GM19238 (cell line): Measurements from ENCODE around the gene ZFAND2B.

Experiments used
- DNase-seq: peaks from one replicate; pipeline ENCODE4 v3.0.0; 2011; ENCODE audit warnings: low spot score; ENCODE audit not compliant: insufficient read length

The ZFAND2B gene

GRCh38 chr2:219220652-219221402 lies 14.2 kb downstream of the ZFAND2B start:
- DNase-seq, result no peak

DNA sequence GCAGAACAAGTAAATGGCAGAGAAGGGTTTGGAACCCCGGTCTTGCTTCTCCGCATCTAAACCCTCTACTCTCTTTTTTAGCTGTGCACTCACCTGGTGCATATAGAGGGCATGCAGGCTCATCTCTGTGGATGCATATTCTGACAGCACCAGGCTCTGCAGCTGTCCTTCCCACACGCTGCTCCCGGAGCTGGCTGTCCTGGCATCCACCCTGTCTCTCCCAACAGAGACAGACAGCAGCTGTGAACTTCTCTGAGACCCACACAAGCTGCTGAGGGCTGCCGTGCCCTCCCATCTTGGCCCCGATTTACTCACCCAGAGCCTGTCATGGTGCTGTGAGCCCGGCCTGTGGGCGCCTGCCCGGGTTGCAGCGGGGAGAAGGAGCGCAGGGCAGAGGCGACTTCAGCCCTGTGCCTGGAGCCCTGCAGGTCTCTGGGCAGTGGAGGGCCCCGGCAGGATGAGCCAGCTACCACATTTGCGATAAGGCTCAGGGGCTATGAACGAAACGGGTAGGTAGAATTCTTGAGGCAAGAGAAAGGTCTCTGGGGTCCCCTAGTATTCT lies 15.5 kb downstream of the ZFAND2B start:
- DNase-seq, result no peak

DNA sequence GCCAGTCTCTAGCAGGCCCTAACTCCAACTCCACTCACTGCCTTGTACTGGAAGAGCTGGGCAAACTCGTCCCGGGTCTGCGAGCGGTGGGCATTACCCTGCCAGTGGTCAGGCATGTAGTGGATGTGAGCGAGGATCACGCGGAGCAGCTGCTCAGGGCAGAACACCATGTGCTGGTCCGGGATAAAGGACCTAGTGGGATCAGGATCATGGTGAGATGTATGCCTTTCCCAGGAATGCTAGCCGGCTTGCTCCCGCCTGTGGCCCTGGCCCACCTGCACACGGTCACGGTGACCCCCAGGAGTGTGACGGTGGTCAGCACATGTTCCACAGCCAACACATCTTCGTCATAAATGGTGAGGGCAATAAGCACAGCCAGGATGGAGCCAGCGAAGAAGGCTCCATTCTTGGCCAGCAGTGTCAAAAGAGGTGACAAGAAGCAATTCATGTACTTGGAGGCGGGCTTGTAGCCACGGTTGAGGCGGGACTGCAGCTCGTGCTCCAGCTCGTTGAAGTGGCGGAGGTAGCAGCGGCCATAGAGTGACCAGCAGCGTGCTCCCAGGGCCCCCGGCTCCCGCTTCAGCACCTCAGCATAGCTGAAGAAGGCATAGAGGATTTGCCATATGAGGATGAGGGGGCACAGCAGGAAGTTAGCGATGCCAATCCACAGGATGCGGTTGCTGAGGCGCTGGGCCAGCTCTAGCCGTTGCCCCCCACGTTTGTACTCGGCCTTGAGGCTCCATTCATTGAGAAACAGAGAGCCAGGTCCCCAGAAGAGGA lies 17.4 kb downstream of the ZFAND2B start:
- DNase-seq, result no peak

DNA sequence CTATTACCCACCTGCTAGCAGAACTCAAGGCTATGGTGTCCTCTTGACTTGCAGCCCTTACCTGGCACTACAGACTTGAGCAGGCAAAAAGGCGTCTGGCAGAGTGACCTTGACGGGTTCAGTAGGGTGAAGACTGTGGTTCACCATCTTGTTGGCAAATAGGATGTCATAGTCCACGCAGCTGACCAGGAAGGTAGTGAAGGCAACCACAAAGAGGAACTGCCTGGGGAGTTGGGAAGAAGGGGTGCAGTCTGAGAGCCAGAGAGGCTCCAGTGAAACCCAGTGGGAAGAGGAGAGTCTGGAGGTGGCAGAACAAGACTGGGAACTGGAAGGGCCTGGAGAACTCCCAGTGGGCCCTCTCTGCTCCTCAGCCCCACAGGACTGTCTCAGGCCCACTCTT lies 18.8 kb downstream of the ZFAND2B start:
- no peak for DNase-seq

- no peak for DNase-seq
These were observed 21.7 kb downstream of the ZFAND2B start for GRCh38 chr2:219228041-219228910.

GRCh38 chr2:219228911-219229304 lies 22.3 kb downstream of the ZFAND2B start:
- no peak for DNase-seq

GRCh38 chr2:219229305-219230058 lies 22.9 kb downstream of the ZFAND2B start, which contains the start of the genes ANKZF1 and ATG9A:
ANKZF1 (plus strand) TSS chr2:219229806; CDS start chr2:219230258, 452 bp downstream.
ATG9A (minus strand) TSS chr2:219229636; CDS start chr2:219228024, 1,612 bp downstream.
- peak; percentile 100 for DNase-seq

DNA sequence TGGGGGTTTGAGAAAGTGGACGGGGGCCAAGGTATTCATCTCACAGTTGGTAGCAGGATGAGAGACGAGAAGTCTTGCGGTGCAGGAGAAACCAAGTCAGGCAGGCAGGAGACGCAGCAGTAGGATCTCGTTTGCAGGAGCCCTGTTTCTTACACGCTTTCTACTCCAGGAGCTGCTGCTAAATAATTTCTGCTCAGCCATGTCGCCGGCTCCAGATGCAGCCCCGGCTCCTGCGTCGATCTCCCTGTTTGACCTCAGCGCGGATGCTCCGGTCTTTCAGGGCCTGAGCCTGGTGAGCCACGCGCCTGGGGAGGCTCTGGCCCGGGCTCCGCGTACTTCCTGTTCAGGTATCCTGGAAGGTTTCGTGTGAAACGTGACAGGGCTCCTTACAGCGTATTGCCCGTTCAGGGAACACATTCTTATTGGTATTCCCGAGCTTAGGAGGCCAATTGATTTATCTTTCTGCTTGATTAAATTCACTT lies 23.5 kb downstream of the ZFAND2B start:
- DNase-seq, result no peak

- DNase-seq, result no peak
These were observed 27.7 kb downstream of the ZFAND2B start for GRCh38 chr2:219234331-219234730.

GRCh38 chr2:219243291-219243761 lies 36.7 kb downstream of the ZFAND2B start:
- DNase-seq, result no peak

DNA sequence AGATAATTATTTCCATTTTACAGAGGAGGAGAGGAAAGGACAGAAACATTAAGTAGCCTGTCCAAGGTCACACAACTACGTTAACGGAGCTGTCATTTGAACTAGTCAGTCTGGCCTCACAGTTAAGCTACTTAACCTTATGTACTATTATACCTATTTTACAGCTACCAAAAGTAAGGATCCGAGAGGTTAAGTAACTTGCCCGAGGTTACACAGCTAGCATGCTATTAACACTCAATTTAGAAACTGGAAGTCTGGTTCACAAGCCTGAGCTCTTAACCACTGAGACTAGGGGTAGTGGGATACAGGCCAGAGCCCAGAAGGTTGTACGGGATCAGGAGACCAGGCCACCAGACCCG lies 38.2 kb downstream of the ZFAND2B start:
- DNase-seq, result no peak

DNA sequence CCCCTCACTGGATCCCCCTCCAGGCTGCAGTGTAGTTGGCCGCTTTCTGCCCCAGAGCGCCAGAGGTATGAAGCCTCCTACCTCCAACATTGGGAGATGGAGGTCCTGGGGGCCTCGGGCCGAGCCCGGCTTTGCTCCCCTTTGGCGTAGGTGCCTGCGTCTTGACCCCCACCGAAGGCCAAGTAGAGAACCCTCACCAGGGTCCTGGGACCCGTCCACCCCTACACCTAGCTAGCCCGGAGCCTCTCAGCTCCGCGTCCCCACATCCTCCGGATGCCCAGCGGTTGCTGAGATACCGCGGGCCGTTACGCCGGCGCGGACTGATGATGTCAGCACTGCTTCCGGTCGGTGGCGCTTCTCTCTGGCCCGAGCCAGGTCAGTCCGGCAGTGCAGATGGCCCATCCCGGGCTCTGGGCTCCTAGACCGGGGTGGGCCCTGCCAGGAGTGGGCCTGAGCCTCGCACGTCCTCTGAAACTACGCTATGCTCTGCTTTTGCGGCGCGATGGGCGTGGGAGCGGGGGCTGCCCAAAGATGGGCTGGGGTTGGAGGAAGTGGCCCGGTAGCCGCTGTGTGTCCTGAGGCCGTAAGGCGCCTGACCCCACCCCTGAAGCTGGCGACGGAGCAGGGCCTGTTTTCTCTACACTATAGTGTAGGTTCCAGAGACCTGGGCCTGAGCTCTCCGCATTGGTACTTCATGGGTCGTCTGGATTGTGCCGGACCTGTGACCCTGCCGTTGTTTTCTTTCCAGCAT lies 38.7 kb downstream of the ZFAND2B start, which contains the start of the genes GLB1L and STK16:
GLB1L (minus strand) TSS at position 297 of the 751 bp plus-strand sequence. CDS start 1,871 bp downstream, outside the sequence.
STK16 (plus strand) TSS at position 332 of the 751 bp plus-strand sequence. CDS start 521 bp downstream, outside the sequence.
- peak; percentile 96 for DNase-seq

DNA sequence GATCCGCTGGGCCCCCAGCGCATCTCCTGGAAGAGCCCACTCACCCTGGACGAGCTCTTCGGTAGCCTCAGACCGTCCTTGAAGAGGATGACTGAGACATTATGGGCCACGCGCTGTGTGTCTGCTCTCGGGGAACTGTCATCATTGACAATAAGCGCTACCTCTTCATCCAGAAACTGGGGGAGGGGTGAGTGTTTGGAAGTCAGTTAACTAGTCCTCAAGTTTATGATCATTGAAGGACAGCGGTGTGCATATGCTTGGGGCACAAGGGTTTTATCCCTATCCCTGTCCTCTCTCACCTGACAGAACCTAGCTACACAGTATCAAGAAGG lies 39.3 kb downstream of the ZFAND2B start:
- DNase-seq, result no peak

- no peak for DNase-seq
These were observed 40.0 kb downstream of the ZFAND2B start for GRCh38 chr2:219246559-219246958.

GRCh38 chr2:219247678-219248642 lies 41.4 kb downstream of the ZFAND2B start:
- DNase-seq, result no peak

GRCh38 chr2:219248845-219249202 lies 42.2 kb downstream of the ZFAND2B start:
- no peak for DNase-seq

GRCh38 chr2:219249203-219249980 lies 42.8 kb downstream of the ZFAND2B start:
- DNase-seq, result peak; percentile 63
